ENCODE measurements around the gene CIDEB.
"Not testable (repeated sequence)": the region's sequence is repeated elsewhere in the genome, so short reads cannot be mapped to it uniquely, and the experiment has no call there.

CIDEB gene

GRCh38 chr14:24331731-24332267 is 24.0 kb upstream of the CIDEB start:
- DNase-seq, result no peak

GRCh38 chr14:24330973-24331674 is 23.3 kb upstream of the CIDEB start:
- no peak for DNase-seq

GRCh38 chr14:24329736-24330135 is 22.0 kb upstream of the CIDEB start:
- no peak for DNase-seq

- DNase-seq, result no peak
These were observed 21.4 kb upstream of the CIDEB start for GRCh38 chr14:24329073-24329663.

- DNase-seq, result not testable (repeated sequence)
These were observed 20.1 kb upstream of the CIDEB start for GRCh38 chr14:24327914-24328313.

GRCh38 chr14:24327303-24327702 is 19.5 kb upstream of the CIDEB start:
- no peak for DNase-seq

- DNase-seq, result no peak
These were observed 18.2 kb upstream of the CIDEB start for GRCh38 chr14:24325963-24326362.

- DNase-seq, result no peak
These were observed 17.3 kb upstream of the CIDEB start for GRCh38 chr14:24325041-24325530.

- no peak for DNase-seq
These were observed 16.2 kb upstream of the CIDEB start for GRCh38 chr14:24324024-24324423.

- no peak for DNase-seq
These were observed 15.6 kb upstream of the CIDEB start for GRCh38 chr14:24323341-24323740.

GRCh38 chr14:24322672-24323071 is 14.9 kb upstream of the CIDEB start:
- no peak for DNase-seq

GRCh38 chr14:24321212-24321975 is 13.6 kb upstream of the CIDEB start:
- no peak for DNase-seq

GRCh38 chr14:24317141-24317928 is 9.6 kb upstream of the CIDEB start:
- DNase-seq, result no peak

GRCh38 chr14:24316597-24316950 is 8.8 kb upstream of the CIDEB start:
- no peak for DNase-seq

- DNase-seq, result no peak
These were observed 8.2 kb upstream of the CIDEB start for GRCh38 chr14:24315807-24316596.

GRCh38 chr14:24315243-24315806 is 7.5 kb upstream of the CIDEB start:
- DNase-seq, result no peak

GRCh38 chr14:24314377-24315193 is 6.8 kb upstream of the CIDEB start:
- no peak for DNase-seq

GRCh38 chr14:24313913-24314312 is 6.1 kb upstream of the CIDEB start:
- no peak for DNase-seq

GRCh38 chr14:24312736-24313507 is 5.1 kb upstream of the CIDEB start:
- no peak for DNase-seq
